Measurements from ENCODE around the gene GABRD.

GRCh38 chr1:2000850-2001249 lies 18.3 kb upstream of the GABRD start:
- TF ChIP-seq POLR2AphosphoS5 (IDR thresholded peaks at IDR 0.05; ENCODE audit: insufficient read depth, low read depth, low read length) (no peak), CTCF (IDR thresholded peaks at IDR 0.05; ENCODE audit: extremely low read depth in 1 of 2, insufficient read depth in 1 of 2, low read depth in 1 of 2, low read length in 2 of 2) (no peak), POLR2A (IDR thresholded peaks at IDR 0.05; ENCODE audit: low read depth, low read length) (no peak), FOS (IDR thresholded peaks at IDR 0.05; ENCODE audit: borderline replicate concordance, insufficient read depth, low read length) (no peak)
- TF ChIP-seq, protein P1, sequence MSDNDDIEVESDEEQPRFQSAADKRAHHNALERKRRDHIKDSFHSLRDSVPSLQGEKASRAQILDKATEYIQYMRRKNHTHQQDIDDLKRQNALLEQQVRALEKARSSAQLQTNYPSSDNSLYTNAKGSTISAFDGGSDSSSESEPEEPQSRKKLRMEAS (IDR thresholded peaks at IDR 0.05; ENCODE audit: insufficient read depth, insufficient read length): no peak

Data from endothelial cell of umbilical vein (primary cell).